GM19395 (cell line): ENCODE data around the gene MTRF1L.
"Not testable (repeated sequence)": the region's sequence is repeated elsewhere in the genome, so short reads cannot be mapped to it uniquely, and the experiment has no call there.

Experiments used
- ATAC-seq: cut with Tn5 transposase; IDR thresholded peaks from one replicate; pipeline ENCODE4 v1.9.1; 2021; ENCODE audit warnings: mild to moderate bottlenecking, moderate library complexity; ENCODE audit not compliant: unreplicated experiment

Gene MTRF1L

GRCh38 chr6:153003366-153003690, 819 bp upstream of the MTRF1L start:
- peak; percentile 7 for ATAC-seq

DNA sequence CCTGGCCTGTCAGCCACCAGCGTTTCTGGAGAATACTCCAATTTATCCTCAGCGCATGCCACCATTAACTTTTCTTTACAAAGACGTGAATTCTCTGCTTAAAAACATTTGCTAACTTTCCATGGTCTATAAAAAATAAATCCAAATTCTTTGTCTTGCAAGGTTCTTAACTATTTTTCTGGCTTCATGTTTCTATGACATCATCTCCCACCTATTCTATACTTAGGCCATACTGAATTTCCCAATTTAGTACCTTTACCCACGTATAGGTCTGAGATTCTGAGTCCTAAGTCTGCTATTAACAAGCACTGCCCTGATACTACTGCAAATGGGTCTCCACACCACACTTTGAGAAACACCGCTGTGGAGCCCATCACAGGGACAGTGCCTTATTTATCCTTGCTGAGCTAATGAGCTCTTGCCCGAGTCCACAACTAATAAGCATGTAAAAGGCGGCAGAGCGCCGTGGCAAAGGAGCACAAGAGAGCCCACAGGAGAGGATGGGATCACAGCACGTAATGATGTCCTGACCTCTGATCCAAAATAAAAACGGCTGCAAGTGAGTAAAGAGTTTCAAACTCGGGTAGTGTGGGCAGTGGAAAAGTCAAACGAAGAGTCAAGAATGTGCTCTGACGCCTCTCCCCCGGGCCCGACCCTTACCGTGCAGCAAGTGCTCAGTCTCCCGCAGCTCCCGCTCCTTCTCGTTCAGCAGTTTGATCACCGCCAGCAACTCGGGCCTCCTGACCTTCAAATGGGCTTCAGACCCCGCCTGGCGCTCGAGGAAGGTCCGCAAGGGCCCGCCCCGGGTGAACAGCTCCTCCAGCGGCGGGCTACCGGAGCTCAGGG, 519 bp downstream of the MTRF1L start:
- ATAC-seq, result peak; percentile 33

DNA sequence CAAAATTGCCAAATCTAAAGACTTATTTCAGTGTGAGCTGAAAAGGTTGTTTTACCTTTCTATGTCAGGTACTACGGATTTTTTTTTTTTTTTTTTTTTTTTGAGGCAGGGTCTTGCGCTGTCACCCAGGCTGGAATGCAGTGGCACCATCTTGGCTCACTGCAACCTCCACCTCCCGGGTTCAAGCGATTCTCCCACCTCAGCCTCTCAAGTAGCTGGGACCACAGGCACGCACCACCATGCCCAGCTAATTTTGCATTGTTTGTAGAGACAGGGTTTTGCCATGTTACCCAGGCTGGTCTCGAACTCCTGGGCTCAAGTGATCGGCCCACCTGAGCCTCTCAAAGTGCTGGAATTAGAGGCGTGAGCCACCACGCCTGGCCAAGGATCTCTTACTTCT, 1.7 kb downstream of the MTRF1L start:
- not testable (repeated sequence) for ATAC-seq

GRCh38 chr6:153000243-153000642, 2.3 kb downstream of the MTRF1L start:
- ATAC-seq, result no peak

DNA sequence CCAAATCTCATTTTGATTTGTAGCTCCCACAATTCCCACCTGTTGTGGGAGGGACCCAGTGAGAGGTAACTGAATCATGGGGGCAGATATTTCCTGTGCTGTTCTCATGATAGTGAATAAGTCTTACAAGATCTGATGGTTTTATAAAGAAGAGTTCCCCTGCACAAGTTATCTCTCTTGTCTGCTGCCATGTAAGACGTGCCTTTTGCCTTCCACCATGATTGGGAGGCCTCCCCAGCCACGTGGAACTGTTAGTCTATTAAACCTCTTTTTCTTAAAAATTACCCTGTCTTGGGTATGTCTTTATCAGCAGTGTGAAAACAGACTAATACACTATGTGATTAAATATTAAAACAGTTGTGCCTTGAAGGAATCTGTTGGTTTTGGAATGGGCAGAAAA, 3.0 kb downstream of the MTRF1L start:
- not testable (repeated sequence) for ATAC-seq

GRCh38 chr6:152993847-152994246, 8.7 kb downstream of the MTRF1L start:
- ATAC-seq, result no peak

GRCh38 chr6:152993431-152993830, 9.1 kb downstream of the MTRF1L start:
- no peak for ATAC-seq

GRCh38 chr6:152986978-152987377, 15.5 kb downstream of the MTRF1L start:
- no peak for ATAC-seq

DNA sequence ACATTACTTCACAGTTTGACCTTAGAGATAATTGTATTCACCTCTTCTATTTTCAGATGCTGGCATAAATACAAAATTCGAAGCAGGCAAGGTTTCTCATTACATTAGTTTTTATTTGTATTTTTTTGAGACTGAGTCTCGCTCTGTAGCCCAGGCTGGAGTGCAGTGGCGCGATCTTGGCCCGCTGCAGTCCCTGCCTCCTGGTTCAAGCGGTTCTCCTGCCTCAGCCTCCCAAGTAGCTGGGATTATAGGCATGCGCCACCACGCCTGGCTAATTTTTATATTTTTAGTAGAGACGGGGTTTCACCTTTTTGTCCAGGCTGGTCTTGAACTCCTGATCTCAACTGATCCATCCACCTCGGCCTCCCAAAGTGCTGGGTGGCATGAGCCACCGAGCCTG, 17.2 kb downstream of the MTRF1L start:
- ATAC-seq, result not testable (repeated sequence)

- peak; percentile 38 for ATAC-seq
These were observed 18.0 kb downstream of the MTRF1L start for GRCh38 chr6:152984513-152984872.

GRCh38 chr6:152983637-152984512, 18.6 kb downstream of the MTRF1L start:
- ATAC-seq, result peak; percentile 33

GRCh38 chr6:152982904-152983636, 19.4 kb downstream of the MTRF1L start, which contains the start of gene FBXO5:
Gene FBXO5, minus strand, starts transcription at chr6:152983041. Its CDS starts 82 bp downstream, at chr6:152982959.
- peak; percentile 78 for ATAC-seq

- ATAC-seq, result peak; percentile 0
These were observed 20.3 kb downstream of the MTRF1L start for GRCh38 chr6:152981989-152982903.

GRCh38 chr6:152981219-152981618, 21.3 kb downstream of the MTRF1L start:
- no peak for ATAC-seq

DNA sequence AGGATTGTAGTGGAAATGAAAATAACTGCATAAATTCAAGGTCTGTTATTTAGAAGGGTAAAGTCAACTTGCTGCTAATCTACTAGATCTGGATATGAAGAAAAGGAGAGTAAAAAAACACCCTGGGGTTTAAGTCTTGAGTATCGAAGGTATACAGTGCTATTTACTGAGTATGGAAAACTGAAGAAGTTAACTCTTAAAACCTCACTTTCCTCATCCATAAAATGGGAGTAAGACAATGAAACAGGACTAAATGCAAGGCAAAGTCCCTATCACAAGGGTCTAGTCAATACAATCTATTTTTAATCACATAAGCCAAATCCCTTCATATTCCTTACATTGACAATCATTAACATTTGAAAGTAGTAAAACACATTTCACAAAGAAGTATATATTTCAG, 21.9 kb downstream of the MTRF1L start:
- no peak for ATAC-seq

DNA sequence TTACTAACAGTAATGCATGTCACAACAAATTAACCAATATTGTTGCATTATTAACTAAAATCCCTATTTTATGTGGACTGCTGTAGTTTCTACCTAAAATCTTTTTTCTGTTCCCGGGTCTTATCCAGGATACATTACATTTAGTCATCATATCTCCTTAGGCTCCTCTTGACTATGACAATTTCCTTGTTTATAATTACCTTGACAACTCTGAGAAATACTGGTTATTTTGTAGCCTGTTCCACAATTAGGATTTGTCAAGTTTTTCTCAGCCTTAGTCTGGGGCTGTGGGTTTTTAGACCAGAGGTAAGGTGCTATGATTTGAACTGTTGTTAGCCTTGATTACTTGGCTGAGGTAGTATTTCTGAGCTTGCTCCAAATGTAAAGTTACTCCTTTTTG, 23.4 kb downstream of the MTRF1L start:
- no peak for ATAC-seq

GRCh38 chr6:152978058-152978457, 24.5 kb downstream of the MTRF1L start:
- ATAC-seq, result no peak

DNA sequence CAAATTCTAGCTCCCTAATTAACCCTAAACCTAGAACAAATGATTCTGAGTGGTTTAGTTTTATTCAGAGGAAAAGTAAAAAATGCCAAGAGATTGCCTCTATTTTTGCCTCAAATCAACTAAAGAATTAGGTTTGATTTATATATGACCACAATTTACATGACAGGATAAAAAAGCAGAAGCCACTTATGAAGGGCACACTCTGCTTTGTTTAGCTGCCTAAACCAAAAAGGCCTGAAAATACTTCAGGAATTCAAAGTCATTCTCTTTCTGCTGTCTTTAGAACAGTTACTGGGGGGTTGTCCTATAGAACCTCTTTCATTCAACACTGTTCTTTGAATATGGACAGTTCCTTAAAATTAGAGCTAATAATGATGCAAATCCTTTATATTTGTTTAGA, 25.0 kb downstream of the MTRF1L start:
- no peak for ATAC-seq

- ATAC-seq, result no peak
These were observed 25.8 kb downstream of the MTRF1L start for GRCh38 chr6:152976749-152977148.

DNA sequence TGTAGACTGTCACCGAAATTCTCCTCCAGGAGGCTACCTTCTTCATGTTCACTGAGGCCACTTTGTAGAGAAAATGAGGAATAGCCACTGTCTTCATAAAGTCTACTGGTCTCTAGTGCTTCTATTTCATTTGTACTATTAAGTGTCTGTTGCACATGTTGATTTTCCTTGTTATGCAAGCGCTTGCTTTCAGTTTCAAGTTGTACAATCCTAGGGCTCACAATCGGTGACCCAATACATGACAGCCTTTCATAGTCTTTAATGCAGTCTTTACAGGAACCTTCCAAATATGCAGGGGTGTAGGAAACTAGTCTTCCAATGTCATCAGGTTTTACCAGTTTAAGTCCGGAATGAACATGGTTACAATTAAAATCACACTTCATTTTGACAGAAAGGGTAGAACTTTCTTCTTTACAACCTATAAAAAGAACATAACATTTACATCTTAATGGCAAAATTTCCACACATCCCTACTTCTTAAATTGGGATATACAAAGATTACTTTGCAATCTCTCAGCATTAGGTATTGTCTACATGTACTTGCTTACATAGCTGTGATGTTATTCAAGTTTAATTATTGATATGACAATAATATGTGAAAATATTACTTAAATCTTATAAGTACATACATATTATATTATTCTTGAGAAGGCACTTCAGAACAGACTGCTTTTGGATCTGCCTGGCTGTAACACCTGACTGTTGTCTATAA, 27.1 kb downstream of the MTRF1L start:
- peak; percentile 41 for ATAC-seq
